D341Med (cell line): ENCODE measurements around the gene PTMA.

Experiments used
- DNase-seq: peaks from one replicate; pipeline ENCODE4 v3.0.0; 2012; ENCODE audit warnings: low spot score

The PTMA gene

DNA sequence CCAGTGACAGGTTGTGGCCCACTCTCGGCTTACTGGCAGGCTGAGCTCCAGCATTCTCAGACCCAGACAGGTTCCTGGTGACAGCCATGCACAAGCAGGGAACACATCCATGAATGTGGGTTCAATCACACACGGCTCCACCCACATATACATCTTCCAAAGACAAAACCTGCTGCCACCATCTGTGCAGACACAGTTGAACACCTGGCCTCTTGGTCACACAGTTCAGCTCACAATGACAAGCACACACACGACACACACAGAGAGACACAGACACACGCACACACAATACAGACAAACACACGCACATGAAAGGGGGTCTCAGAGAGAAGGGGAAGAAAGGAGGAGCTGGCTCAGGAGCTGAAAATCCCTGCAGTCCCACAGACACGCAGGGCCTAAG lies 32.1 kb upstream of the PTMA start:
- DNase-seq = no peak

DNA sequence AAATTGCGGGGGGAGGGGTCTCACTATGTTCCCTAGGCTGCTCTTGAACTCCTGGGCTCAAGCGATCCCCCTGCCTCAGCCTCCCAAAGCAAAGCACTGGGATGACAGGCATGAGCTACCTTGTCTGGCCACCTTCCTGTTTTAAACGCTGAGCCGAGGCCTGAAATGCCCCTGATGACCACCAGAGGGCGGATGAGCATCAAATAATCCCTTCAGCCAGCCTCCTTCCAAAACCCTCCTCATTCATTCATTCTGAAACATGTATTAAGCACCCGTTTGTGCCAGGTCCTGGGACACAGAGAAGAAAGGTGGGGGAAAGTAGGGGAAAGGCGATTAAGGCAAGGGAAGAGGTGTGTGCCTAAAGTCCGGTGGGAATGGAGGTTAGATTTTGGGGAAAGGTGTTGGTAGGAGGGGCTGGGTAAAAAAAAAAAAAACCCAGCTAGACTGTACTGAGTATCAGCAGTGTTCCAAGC lies 30.7 kb upstream of the PTMA start:
- no peak for DNase-seq

DNA sequence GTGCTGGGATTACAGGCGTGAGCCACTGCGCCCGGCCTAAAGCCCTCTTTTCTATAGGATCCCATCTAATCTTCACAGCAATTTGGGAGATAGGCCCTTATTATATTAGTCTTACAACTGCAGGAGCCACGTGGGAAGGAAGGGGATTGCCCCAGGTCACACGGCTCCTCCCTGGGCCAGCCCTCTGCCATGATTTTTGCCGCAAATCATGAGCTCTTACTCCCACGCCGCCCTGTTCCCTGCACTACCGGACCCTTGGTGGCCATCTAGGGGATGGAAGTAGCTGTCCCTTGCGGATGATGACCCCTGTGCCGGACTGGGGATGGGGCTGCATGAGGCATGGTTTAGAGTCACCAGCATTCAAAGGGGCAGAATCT lies 28.4 kb upstream of the PTMA start:
- DNase-seq = peak; percentile 66

DNA sequence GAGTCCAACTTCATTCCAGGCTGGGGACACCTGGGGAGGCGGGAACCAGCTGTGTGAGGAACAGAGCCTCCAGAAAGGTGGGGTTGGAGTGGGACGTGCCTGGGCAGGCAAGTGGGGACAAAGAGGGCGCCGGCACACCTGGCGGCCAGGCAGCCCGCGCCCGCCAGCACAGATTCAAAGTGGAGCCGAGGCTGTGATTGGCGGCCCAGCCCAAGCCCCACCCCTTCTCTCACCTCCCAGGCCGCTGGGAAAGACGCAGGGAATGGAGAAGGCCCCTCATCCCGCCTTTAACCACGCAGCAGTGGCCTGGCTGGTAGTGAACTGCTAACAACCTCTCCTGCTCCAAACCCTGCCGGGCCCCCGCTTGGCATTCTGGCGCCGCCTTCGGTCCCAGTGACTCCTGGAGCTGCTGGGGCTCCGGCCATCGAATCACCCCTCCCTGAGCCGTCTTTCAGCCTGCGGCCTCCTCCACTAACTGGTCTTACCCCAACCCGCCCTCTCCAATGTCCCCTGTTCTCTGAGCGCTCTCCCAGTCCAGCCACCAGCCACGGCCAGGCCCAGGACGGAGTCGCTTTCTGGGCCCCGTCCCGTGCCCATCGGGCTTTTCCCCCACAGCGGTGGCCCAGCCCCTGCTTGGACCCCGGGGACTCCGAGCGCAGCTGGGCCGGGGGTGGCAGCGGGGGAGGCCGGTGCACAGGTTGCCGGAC lies 27.9 kb upstream of the PTMA start:
- DNase-seq = peak; percentile 72

DNA sequence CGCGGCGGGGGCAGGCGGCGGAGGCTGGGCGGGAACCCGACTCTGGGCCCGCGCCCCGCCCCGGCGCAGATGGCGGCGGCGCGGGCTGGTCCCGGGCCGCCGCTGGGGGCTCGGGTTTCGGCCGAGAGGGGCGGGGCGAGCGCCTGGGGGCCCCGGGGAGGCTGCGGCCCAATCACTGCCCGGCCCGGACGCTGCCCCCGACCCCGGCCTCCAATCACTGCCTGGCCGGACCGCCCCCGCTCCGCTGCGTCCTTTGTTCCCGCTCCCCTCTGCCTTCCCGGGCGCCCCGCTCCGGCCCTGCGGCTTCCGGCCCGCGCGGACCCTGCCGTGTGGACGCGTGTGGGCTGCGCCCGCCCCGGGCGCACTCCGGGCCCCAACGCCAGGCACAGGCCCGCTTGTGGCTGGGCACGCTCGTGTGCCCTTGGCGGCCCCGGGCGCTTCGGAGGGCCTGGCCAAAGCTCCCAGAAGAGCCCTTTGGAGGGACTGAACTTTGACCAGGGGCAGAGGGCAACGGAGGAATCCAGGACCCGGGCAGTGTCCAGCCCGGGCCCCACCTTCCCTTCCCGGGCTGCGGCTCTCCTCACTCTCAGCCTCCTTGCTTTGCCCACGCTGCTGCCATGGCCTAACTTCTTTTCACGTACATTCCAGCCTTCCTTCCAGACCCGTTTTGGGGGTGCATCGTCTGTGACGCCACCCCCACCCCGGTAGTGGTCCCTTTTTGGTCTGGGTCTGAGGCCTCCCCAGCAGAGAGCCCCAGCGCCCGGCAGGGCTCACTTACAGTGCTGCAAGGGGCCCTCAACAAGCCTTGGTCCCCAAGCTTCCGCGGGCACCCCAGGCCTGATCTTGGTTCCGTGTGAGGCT lies 27.1 kb upstream of the PTMA start:
- DNase-seq = peak; percentile 91

DNA sequence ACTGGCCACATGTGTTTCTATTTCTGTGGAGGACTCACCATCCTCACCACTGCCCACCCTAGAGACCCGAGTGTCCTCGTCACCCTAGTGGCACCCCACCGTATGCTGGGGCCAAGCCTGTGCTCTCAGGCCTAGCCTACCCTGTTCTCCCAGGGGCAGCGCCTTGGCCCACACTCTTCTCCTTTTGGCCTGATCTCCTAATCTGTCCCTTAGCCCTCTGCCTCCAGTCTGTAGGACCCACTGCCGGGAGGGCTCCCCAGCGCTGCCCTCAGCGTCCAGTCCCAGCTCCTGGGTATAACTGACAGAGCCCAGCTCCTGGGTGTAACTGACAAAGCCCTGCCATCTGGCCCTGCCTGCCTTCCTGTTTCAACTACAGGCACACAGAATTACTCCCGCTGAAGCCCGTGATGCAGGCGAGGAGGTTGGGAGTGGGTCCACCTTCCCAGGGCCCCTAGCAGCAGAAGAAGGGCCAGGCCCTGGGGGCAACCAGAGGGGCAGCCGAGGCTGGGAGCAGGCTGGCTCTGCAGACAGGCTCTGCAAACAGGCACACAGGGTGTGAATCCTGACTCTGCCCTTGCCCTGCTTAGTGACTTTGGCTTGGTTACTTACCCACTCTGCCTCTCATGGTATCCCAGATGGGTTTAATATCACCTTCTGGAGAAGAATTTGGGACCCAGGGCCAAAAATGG lies 25.6 kb upstream of the PTMA start:
- no peak for DNase-seq

DNA sequence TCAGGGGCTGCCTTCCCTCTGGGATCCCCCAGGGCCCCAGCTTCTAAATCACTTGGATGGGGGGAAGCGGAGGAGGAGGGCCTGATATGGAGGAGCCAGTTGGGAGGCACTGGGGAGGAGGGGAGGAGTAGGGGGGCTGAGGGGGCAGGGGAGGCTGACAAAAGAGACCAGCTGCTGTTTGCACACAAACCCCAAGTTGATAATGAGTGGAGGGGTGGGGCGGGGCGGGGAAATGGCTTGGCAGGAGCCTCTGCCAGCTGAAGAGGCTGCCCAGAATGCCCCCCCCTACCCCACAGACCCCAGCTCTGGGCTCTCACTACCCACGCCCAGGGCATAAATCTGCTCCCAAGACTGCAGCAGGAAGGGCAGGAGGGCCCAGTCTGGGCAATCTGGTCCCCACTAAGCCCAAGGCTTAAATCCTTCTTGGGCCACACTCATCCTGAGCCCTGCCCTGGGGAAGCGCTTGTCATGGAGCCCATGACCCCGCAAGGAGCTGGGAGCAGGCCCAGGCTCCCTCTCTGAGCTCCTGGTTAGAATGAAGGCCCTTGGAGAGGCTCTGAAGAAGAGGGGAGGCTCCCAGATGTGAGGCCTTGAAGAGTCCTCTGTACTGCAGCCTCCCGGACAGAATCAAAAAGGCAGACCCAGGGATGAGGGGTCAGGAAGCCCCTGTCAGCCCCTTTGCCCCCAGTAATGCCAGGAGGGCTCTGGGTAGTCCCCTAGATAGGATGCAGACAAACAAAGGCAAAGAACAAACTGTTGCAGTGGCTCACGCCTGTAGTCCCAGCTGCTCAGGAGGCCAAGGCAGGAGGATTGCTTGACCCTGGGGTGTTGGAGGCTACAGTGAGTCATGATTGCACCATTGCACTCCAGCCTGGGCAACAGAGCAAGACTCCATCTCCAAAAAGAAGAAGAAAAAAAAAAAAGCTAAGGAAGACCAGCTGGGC lies 24.8 kb upstream of the PTMA start:
- peak; percentile 71 for DNase-seq

DNA sequence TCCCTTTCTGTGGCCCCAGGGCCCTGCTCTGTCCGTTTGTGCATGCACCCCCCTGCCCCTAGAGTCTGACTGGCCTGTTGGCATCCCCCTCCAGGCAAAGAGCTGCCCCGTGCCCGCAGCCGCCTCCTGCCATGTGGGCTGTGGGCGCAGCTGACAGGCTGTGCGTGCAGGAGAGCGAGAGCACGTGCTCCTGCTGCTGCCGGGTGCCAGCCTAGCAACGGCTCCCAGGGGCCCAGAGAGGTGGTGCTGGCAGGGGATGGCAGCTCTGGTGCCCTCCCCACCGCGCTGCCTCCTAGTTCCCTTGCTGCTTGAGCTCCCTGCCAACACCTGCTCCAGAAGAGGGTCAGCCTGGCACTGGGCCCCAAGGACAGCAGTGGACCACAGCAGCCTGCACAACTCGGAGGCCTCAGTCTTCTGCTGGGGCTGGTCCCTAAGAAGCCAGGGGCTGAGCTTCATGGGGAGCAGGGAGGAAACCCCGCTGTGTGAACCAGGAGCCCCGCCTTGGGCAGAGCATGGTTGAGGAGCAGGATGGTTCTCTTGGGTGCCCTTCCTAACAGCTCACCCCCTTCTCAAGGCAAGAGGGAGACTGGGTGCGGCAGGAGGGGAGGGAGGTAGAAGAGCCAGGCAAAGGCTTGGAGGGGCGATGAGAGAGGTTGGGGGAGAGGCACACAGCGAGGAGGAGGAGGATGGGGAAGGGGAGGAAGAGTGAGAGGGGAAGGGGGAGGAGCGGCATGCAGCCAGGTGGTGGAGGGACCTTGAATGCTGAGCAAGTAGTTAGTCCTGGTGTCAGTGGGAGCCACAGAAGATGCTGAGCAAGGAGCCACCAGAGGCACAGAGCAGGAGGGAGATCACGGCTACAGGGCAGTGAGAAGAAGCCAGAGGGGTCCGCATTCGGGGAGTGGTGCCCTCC lies 23.8 kb upstream of the PTMA start:
- no peak for DNase-seq

DNA sequence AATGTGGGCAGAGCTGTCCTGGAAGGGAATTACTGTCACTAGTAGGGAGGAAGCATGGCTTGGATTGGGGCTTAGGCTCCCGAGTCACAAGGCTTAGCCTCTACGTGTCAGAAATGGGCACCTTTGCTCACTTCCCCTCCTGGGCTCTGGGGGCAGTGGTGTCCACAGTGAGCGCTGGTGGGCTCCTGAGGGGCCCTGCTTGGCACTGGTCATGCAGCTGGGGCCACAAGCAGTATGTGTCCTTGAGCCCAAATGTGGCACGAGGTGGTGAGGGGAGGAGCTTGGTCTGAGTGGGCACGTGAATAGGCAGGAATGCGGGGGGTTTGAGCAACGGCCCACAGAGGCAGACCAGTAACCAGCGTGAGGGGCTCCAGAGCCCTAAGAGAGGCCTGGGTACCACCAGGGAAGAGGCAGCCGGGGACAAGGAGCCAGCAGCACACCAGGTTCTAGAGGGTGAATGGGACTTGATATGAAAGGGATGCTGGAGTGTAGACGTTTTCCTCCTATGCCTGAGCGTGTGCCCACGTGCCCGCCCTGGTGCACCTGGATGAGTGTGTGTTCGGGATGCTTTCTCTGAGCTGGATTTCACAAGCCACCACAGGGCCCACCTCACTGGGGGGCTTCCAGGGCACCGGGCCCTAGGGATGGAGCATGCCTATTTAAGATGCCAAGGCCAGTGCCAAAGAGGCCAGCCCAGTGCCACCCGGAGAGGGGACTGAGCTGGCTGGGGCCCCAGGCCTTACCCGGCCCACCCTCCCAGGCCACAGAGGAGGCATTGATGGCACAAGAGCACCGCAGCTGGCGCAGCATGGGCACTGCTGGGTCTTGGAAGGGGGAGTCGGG lies 22.8 kb upstream of the PTMA start:
- DNase-seq = no peak

DNA sequence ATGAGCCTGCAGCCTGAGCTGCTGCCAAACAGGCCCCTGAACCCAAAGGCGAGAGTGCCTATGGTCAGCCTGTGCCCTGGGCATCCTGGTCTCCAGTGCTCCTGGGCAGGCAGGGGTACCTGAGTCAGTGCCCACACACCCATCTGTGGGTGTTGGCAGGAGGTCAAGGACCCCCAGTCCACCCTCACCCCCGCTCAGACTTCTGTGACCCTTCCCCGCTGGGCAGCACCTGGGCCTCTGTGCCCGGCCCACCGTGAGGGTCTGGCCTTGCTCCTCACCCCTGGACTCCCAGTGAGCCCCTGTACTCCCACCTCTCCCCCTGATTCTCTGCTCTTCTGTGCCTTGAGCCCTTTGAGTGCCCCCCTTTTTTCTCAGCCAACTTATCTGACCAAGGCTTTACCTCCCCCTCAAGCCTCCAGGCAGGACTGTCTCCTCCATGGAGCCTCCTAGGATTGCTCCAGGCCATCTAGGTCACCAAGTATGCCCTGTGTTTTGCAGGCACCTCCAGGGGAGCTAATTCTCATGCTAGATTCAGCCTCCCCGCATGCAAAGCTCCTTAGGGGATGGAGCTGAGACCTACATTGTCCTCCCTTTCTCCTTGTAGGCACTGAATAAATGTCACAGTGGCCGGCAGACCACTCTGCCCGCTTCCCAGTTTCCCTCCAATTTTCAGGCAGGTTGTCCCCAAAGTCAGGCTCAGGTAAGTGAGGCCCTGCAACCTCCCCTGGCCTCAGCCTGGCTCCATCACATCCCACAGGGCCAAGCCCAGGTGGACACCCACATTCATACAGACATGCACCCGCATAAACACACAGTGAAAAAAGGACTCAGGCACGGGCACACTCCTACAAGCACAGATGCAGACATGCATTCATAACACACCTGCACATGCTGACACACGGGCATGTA lies 21.9 kb upstream of the PTMA start:
- no peak for DNase-seq

DNA sequence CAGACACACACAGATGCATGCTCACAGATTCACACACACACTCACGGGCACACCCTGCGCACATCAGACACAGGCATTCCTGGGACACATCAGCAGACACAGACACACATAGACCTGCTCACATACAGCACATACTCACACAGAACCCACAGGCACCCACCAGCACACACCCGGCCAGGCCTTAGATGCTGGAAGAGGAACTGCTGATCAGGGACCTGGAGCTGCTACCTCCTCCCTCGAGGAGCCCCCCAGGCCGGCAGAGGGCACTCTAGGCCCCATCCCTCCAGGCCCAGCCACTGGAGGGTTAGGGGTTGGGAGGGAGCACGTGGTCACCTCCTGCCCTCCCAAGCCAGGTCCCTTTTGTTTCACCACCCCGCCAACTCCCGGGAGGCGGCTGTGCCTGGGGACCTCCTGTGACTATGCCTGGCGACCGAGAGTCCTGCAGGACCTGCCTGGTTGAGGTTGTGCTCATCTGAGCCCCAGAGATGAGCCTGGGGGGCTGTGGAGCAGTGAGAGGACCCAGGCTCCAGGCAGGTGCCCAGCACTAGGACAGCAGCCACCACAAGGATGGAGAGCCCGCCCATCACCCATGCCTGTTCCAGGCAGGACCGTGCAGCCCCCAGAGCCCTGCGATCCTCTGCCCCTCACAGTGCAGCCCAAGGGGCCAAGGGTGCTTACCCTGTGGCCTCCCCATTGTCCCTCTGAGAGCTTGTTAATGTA lies 21.0 kb upstream of the PTMA start:
- peak; percentile 79 for DNase-seq

DNA sequence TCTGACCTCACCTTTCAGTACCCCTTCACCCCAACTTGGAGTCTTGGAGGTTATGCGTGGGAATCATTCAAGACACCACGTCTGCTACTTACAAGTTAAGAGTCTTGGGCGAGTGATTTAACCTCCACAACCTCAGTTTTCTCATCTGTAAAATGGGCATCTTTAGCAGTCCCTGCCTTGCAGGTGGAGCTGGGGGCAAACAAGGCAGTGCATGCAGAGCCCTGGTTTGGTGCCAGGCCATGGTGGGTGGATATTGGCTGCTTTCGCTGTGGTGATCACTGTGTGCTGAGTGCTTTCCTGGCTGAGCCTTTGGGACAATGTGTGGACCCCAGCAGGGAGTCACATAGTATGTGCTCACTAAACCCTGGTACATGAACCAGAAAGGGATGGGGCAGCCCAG lies 20.4 kb upstream of the PTMA start:
- no peak for DNase-seq

DNA sequence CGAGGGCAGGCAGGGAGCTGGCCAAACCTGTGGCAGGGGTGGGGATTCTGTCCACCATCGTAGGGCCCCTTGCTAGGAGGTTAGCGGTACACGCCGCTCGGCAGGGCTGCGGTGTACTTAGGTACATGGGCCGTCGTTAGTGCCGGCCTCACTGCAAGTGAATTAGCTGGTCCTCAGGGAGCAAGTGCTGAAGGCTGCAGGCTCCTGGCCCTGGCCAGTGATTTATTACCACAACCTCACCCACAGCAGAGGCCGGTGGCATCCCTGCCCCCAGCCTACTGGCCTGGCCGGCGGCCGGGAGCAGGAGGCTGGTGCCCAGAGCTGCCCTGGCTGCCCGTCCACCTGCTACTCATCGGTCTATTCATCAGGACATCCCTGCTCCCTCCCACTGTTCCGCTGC lies 19.6 kb upstream of the PTMA start:
- no peak for DNase-seq

DNA sequence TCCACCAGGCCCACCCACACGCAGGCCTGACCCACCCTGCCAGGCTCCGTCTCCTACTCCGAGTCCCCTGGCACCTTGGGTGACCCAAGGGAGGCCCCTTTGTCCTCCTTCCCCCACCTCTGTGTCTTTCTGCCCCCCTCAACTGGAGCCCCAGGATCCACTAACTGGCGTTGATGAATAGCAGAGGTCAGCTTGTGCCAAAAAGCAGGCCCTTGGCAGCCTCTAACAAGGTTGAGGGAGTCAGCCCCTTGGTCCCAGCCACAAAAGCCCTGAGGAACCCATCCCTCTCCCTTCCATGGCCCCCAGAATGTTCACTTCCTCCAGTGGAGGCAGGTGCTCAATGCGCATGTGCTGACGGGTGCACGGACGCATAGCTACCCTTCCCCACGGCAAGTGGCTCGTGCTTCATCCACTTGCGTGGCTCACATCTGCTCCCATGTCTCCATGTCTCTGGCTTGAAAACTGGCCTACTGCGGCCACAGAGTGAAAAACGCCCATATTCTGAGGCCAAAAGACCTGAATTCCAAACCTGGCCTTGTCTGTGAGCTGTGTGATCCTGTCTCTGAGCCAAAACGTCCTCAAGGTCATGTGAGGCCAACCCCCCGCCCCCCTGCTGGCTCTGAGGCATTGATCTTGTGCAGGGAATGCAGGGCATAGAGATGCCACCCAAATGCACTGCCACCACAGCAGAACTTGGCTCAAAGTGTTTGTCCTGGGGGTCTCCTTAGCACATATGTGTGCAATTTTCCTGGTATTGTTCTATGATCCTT lies 19.0 kb upstream of the PTMA start:
- DNase-seq = no peak

DNA sequence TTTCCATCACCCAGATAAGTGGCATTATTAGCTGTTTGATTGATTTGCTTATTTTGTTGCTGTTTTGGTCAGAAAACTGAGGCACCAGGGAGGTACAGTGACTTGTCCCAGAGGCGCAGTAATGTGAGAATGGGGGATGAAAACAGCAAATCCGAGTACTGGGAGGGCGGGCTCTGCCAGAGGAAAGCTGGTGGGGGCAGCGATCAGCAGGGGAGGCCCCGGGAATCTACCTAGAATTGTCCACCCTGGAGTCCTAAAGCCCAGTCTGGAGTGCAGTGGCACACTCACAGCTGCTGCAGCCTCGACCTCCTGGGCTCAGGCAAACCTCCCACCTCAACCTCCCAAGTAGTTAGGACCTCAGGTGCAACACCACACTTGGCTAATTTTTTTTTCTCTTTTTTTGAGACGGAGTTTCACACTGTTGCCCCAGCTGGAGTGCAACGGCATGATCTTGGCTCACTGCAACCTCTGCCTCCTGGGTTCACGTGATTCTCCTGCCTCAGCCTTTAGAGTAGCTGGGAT lies 17.0 kb upstream of the PTMA start:
- DNase-seq = no peak

DNA sequence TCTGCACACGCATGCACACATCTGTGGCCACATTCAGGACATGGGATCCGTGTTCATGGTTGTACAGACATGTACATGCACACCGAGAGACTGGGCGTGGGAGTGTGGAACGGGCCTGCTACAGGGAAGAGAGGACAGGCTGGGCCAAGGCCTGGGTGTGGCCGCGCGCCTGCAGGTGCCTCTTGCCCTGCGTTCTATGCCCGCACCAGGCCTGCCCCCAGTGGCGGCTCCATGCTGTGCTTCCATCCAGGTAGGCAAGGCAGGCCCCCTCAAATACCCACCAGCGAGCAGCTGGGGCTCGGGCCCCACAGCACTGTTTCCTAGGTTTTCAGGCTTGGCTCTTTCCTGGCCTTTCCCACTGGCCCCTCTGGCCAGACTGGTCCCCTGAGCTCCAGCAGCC lies 15.5 kb upstream of the PTMA start:
- no peak for DNase-seq

DNA sequence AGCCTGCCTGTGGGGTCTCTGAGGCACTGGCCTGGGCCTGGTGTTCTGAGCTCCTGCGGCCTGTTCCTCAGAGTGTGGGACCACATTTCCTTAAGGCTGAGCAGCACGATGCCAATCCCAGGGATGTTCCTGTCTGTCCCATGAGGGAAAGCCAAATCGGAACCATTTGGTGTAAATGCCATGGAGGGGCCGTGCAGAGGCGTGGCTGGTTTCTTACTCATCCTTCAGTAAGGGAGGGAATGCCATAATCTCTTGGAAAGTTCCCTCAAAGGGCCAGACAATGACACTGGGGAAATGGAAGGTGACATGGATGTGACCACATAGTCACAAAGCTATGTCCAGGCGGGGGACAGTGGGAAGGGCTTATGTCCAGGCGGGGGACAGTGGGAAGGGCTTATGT lies 14.4 kb upstream of the PTMA start:
- DNase-seq = no peak
